Activated naive CD4-positive, alpha-beta T cell (primary cell): ENCODE results near the gene ADGRL3.

Experiments
- DNase-seq, 4 experiments: peaks; one replicate each; lab custom pipeline; 2025; lab: John Stamatoyannopoulos, UW

The ADGRL3 gene

DNA sequence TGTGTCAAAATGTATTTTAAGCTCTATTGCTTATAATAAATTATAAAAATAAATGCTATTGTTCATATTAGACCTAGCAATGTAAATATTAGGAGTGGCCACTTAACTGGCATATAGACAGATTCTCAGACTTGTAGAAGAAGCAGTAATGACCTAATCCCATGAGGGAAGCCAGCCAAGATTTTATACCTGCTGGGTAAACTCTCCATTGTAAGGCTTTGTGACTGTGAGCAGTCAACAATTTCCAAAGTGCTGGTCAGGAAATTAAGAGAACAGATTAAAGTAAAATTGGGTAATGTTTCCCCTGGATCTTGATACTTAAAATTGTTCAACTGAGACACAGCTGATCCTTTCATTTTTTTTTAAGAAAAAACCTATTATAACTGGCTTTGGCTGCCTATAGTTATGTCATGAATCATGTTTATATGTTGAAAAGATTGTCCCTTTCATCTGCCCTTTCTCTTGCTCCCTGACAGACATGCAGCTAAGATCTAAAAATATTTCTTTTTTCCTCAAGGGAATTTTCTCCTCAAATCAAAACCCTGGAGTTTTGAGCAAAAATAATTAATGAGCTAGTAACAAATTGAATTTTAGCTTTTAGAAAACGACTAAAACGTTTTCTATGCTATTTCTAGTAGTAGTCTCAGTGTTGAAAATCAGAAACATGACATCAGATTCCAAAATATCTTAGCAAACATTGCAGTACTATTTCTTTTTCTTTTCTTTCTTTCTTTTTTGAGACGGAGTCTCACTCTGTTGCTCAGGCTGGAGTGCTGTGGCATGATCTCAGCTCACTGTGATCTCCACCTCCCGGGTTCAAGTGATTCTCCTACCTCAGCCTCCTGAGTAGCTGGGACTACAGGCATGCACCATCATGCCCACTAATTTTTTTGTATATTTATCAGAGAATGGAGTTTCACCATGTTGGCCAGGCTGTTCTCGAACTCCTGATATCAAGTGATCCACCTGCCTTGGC is 77.9 kb downstream of the ADGRL3 start:
- DNase-seq: no peak

DNA sequence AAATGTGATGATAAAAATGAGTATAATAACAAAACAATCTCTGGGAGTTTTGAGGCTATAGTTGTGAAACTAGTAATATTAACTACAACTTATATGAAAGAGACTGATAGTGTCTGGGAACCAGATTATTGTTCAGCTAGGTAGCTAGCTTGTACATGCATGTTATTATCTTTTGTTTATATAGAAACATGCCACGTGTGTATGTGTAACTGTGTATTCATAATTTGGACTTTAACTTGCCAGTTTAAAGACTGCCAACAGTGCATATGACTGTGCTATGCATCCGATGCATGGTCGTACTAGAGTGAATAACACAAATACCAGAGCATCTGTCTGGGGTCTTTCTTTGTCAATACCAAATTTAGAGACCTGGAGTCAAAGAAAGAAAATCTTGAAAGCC is 92.2 kb downstream of the ADGRL3 start:
- no peak for DNase-seq

DNA sequence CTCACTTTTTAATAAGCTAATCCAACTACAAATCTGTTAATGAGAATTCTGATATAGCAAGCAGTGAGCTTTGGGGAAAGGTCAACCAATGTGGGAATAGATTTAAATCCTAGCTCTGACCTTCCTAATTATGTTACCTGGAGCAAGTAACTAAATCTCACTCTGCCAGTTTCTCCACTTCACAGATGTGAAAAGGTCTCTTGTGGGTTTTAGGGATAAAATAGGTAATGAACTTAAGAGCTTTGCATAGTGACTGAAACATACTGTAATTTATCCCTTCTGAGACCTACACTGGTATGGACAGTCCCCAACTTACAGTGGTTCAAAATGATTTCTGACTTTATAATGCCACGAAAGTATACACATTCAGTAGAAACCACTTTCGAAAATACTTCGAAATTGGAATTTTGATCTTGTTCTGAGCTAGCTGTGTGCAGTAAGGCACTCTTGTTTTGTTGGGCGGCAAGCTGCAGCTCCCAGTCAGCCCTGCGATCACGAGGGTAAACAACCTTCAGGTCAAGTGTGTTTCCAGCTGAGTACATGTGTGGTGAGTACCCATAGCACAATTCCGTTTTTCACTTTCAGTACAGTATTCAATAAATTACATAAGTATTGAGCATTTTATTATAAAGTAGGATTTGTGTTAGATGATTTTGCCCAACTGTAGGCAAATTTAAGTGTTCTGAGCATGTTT is 93.7 kb downstream of the ADGRL3 start:
- DNase-seq: no peak

DNA sequence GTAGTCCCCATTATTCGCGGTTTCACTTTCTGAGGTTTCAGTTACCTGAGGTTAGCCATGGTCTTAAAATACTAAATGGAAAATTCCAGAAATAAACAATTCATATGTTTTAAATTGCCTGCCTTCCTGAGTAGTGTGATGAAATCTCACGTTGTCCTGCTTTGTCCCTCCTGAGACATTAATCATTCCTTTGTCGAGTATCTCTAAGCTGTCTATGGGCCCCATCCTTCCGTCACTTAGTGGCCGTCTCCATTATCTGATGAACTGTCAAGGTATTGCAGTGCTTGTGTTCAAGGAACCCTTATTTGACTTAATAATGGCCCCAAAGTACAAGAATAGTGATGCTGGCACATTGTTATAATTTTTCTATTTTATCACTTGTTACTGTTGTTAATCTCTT is 94.8 kb downstream of the ADGRL3 start:
- DNase-seq: no peak

DNA sequence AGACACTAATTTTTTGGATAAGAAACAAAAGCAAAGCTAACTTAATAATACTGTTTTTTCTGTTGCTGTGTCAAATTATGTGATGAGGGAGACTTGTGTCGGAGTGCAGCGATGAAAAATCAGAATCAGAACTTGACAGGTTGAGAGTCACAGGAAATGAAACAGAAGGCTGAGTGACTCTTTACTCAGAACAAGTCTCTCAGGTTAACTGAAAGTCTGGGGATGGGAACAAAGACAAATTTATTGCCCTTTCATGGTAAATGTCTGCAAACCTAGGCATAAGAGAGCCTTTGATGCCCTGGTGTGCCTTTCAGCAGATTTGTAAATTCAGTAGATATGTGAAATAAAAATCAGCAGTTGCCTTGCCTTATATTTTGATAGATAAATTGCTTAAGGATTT is 96.0 kb downstream of the ADGRL3 start:
- DNase-seq: no peak

DNA sequence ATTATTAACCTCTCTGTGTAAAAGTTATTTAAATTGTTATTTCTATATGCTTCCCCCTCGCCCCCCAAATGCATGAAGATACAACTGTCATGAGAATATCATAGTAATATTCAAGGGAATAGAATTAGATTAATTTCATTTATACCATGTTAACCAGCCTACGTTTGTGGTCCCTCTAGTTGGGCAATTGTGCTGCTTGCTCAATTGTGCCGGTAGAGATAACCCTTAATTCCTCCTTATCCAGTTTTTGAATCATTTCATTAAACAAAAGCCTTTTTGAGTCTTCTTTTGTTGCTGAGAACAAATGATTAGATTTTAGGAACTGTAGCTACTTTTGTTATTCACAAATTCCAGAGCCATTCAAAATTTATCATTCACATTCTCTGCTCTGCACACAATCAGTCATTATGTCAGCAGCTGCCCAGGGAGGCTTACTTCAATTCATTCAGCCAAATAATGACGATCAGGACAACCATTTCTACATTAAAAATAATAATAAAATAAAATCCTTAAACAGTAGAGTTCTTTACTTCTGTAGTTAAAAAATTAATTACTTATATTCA is 98.1 kb downstream of the ADGRL3 start:
- no peak for DNase-seq

DNA sequence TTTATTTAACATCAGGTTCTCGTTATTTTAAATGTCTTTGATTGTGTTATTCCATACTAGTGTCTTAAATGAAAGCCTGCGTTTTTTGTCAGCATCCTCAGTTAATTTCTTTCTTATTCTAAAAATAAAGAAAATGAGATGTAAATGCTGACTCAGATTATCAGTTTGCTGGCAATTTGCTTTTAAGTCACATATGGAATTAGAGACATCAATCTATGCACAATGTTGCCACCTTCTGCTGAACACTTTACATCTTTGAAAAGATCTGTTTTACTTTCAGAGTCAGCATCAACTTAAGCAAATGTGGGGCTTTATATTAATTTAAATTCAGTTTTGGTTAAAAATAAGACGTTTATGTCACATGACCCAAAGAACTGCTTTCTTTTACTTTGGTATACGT is 99.2 kb downstream of the ADGRL3 start:
- no peak for DNase-seq

DNA sequence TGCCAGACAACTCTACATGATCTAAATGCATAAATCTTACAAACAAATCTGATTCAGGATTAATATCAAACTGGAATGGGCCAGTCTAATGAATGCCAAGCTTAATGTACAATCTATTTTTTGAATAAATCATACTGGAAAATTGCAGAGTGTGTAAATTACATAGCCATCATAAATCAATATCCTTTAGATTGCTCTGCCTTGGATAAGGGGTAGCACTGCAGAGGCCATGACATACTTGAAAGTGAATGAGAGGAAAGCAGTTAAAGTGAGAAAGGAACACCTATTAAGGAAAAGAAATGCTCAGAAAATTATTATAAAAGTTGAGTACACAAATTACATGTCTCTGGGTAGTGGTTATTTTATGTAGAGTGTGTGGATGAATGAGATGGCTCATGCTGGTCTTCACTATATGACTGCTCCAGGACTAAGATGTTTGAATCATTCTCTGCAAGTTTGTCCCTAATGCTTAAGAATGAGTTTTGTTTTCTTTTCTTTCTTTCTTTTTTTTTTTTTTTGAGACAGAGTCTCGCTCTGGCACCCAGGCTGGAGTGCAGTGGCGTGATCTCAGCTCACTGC is 100.2 kb downstream of the ADGRL3 start:
- DNase-seq: no peak

DNA sequence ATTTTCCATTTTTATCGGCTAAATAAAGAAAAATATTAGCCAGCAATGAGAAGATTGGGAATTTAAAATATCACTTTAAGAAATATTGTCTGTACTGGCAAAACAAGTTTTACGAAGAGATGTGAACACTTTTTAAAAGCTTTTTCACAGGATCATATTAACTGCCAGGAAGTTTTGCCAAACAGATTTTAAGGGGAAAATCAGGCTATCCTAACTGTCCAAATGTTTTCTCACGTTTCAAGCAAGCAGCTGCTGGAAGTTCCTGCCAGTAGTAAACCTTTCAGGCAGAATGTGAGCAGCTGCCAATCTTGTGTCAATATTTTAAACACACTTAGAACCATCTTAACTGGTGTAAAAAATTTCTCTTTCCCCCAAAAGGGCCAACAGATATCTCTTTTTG is 101.1 kb downstream of the ADGRL3 start:
- DNase-seq: no peak

DNA sequence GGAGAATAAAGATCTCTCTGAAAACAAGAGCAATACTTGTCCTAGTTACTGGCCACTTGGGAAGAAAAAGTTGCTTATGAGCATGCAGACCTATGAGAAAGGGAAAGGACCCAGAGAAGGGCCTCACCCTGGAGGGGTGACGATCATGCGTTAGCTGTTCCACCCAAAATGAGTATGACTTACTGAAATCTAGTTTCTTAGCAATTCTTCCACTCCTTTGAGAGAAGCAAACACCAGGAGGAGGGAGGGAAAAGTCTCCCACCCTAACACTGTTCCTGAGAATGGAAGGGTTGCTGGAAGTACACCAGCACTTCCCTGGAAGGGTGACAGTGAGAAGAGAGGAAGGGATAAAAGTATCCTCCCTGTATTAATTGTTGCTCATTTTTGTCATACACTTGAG is 107.9 kb downstream of the ADGRL3 start:
- no peak for DNase-seq

DNA sequence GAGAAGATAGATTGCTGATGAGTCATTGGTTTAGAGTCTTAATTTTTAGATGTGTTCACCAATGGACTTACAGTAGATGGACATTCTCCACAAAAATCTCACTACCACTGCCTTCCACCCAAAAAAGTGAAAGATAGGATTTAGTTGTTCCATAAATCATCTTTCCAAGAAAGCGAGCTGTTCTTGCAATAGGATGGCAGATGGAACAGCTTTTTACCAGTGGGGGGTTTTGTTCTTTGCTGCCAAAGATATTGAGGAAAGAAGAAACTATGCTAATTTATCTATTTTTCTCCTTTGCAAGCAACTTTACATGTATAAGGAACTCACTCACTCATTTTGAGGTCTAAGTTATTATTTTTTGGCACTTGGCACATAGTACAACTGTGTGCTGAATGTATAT is 109.5 kb downstream of the ADGRL3 start:
- no peak for DNase-seq

DNA sequence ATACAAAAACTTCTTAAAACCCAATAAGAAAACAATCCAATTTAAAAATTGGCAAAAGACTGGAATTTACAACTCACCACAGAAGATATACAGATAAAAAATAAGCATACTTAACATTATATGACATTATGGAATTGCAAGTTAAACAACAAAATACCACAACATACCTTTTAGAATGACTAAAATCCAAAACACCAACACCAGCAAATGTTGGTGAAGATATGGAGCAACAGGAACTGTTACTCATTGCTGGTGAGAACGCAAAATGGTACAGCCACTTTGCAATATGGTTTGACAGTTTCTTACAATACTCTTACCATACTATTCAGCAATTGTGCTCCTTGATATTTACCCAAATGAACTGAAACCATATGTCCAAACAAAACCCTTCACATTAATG is 112.4 kb downstream of the ADGRL3 start:
- DNase-seq: no peak

DNA sequence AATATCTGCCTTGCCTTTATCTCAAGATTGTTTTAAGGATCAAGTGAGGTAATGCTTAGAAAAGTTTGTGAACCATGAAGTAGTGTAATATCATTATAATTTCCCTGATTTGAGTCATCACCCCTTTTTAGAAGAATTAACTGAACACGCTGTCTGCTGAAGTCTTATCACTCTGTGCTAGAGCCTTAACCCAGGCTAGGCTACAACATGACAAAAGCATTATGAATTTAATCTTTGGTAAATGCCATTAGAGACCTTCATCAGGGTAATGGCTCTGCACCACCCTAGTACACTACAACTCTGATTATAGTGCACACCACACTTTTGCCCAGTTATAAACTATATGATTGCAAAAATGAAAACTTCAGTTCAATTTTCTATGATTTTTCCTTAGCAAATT is 118.3 kb downstream of the ADGRL3 start:
- DNase-seq: no peak

DNA sequence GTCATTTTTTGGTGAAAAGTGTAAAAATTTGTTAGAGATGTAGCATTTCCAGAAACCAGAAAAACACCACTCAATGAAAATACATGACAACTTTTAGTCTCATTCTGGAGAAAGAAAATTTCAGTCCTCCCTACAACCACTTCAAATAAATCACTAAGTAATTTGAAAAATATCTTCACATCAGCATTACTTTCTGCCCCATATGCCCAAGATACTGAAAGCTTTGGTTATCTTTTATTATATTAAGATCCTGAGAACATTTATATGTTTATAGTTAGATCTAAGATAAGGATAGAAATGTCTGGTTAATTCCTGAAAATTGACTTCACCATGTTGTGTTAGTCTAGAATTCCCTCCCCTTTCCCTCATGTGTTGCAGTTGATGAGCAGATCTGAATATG is 119.0 kb downstream of the ADGRL3 start:
- DNase-seq: no peak

DNA sequence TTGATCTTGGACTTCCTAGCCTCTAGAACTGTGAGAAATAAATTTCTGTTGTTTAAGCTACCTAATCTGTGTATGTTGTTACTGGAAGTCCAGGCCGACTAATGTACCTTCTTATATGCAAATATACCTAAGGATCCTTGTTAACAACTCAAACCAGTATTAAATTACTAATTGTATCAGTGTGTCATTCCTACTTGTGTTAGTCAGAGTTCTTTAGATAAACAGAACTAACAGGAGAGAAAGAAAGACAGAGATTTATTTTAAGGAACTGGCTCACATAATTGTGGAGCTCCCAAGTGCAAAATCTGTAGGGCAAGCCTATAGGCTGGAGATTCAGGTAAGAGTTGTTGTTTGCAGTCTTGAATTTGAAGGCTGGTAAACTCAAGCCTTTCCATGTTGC is 120.0 kb downstream of the ADGRL3 start:
- no peak for DNase-seq

DNA sequence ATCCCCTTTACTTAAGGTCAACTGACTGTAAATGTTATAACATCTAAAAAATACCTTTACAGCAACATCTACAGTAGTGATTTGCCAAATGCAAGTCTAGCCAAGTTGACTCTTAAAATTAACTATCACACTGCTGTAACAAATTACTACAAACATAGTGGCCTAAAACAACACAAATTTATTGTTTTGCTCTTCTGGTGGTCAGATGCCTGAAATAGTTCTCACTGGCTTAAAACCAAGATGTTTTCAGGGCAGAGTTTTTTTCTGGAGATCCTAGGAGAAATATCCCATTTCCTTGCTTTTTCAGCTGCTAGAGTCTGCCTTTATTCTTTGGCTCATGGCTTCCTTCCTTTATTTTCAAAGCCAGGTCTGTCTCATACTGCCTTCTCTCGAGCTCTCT is 120.5 kb downstream of the ADGRL3 start:
- no peak for DNase-seq

DNA sequence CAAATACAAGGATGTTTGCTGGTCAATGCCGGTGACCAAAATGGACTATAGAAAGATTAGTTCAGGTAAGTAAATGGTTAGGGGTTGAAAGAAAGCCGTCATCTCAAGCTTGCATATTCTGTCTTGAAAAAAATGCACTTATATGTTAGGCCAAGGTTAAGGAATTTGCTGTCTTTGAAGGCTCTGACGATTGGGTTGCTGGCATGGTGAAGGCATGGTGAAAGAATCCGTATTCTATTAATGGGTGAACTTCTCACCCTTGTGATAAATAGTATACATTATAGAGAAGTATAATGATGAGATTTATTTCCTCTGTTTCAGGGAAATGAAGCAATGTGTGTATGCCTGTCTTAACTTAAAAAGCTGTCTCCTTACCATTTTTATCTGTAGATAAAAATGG is 132.6 kb downstream of the ADGRL3 start:
- no peak for DNase-seq

DNA sequence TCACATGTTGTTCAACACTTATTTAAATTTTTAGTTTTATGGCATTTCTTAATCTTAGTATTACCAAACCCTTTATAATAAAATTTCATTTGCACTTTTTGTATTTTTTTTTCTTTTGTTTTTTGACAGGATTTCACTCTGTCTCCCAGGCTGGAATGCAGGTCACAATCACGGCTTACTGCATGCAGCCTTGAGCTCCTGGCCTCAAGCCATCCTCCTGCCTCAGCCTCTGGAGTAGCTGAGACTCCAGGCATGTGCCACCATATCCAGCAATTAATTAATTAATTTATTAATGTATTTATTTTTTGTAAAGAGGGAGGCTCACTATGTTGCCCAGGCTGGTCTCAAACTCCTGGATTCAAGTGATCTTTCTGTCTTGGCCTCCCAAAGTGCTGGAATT is 133.4 kb downstream of the ADGRL3 start:
- no peak for DNase-seq

DNA sequence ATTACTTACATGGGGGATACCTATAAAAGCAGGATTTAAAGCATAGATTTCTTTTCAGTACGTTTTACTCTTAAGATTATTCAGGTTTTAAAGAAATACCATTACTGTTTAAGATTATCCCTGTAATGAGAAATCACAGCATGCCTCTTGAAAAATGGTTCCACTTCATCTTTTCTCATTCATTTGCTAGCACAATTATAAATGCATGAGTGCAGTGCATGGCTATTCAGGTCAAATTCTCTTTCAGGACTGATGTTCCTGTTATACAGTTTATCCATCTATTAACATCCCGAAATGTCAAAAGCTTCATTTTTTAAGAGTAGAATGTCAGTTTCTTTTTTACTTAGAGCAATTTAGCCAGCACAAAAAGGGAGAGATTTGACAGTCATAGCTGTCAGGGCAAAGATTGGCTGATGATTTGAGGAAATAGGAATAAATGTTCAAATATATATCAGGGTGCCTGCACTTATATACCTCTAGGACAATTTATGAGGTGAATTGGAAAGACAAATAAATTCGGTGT is 135.2 kb downstream of the ADGRL3 start:
- no peak for DNase-seq

DNA sequence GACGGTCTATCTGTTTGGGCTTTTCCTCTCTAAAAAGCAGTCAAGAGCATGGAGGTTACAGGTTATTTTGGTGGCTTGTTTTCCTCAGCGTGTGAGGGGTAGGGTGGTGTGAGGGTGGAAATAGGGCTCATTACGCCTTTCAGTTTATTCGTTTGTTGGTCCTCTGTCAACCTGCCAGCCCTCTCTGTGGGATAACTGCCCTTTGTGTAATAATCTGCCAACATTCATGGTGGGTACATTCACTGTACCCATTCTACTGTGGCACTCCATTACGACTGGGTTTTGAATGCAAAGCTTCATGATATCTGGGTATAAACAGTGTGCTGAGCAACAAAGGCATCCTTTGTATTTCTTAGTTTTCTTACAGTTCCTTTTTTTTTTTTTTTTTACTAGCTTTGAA is 136.4 kb downstream of the ADGRL3 start:
- no peak for DNase-seq

DNA sequence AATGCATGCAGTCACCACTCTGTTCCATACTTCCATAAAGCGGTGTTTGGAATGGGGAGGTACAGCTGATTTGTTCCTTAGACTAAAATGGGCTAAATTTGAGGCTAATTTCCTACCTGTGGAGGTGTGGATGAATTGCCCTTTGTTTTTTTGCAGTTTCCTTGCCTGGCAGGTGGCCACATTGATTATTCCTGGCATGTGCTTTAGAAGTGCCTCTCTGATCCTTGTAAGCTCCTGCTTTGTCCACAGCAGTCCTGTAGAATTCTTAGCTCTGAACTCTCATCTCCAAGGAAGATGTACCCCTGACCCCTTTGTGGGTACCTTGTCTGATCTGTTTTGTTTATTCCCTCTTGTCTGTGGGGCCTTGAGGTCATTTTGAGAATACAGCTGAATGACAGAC is 136.8 kb downstream of the ADGRL3 start:
- DNase-seq: no peak

DNA sequence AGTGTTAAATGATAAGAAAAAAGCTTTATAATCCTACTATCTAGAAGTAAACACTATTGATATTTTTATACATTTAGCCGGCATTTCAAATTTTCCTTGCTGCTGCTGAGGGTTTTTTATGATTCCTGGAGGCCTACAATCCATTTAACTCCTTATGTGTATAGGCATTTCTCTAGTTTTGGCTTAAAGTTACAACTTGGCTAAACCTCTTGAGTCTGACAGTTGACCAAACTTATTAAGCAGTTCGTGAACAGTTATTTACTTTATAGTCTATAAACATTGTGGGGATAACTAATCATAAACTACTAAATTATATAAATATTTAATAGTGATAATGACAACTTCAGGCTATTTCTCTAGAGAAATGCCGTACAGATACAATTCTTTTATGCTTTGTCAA is 141.9 kb downstream of the ADGRL3 start:
- no peak for DNase-seq

DNA sequence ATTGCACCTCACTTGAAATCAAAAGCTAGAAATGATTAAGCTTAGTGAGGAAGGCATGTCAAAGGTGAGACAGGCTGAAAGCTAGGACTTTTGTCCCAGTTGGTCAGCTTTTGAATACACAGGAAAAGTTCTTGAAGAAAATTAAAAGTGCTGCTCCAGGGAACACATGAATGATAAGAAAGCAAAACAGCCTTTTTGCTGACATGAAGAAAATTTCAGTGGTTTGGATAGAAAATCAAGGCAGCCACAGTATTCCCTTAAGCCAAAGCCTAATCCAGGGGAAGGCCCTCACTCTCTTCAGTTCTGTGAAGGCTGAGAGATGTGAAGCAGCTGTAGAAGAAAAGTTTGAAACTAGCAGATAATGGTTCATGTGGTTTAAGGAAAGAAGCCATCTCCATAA is 150.8 kb downstream of the ADGRL3 start:
- no peak for DNase-seq
